ENCODE results near the gene PKHD1.

Gene PKHD1

DNA sequence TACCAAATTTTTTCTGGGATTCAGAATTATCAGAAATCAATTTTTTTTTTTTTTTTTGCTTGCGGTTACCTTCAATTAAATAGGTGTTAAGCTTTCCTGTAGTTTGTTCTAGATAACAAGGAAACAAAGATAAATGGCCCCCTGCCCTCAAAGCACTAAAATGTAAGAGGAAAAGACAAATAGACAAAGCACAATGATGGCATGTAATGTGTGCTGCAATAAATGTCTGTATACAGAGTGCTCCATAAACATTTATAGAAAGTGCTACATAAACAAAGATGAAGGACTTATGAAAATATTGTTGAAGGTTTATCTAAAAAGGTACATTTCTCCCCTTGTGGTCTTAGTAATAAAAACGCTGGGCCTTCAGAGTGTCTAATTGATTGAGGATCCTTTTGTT lies 384.6 kb downstream of the PKHD1 start:
- DNase-seq (ENCODE audit: low read depth), result no peak

DNA sequence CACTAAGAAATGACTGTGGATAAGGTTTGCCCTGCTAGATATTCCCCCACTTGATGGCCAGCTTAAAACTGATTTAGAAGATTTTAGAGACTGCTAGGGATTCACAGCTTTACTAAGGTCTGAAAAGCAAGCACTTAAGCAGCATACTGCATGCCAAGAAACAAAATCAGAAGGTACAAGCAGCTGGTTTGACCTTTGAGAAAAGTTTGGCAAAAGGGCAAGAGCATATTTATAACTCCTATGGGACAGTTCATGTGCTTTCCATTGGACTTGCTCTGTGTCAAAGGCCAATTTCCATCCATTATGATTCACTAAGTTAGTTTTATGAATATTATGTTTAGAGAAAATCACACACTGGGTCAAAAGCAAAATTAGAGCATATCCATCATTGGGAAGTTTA lies 402.8 kb downstream of the PKHD1 start:
- DNase-seq (ENCODE audit: low read depth), result no peak

DNA sequence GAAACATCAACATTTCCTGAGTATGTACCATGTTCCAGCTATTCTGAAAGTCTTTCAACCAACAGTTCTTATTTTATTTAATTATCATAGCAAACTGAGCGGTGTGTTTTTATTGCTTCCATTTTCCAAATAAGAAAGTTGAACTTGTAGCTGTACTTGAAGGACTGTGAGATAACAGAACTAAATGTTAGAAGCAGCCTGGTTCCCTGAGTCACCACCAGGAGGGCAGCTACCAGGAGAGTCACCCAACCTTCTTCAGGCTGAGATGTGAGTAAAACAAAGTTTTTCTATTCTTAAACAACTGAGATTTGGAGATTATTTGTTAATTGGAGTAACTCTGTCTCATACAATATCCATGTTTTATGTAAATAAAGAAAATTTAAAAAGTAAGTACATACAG lies 403.4 kb downstream of the PKHD1 start:
- DNase-seq (ENCODE audit: low read depth), result no peak

DNA sequence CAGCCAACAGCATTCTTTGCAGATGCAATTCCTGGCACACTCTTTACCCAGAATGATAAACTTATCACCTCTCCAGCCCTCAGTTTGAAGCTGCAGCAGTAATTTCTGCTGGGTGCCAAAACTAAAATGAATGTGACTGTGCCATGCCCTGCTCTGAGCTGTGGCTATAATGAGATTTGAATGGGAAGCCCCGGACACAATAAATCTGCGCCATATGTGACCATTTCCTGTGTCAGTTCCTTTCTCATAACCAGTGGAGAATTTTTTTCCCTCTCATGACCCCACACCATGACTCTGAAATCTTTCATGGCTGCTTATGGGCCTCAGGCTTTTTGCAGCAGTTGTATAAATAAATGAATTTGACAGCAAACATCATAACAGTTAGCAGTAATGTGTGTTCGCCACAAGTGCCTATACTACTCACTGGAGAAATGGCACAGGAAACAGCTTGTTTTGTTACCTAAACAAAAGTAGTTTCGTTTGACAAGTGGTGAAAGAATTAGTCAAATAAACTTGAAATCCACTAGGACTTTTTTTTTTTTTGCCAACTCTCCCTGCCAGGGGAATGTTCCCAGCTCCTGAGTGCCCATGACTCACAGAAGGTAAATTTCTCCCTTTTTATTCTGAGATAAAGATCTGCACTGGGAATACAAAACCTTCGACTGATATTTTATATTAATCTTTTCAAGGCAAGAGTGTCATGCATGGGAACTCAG lies 408.4 kb downstream of the PKHD1 start:
- no peak for DNase-seq (ENCODE audit: low read depth)

DNA sequence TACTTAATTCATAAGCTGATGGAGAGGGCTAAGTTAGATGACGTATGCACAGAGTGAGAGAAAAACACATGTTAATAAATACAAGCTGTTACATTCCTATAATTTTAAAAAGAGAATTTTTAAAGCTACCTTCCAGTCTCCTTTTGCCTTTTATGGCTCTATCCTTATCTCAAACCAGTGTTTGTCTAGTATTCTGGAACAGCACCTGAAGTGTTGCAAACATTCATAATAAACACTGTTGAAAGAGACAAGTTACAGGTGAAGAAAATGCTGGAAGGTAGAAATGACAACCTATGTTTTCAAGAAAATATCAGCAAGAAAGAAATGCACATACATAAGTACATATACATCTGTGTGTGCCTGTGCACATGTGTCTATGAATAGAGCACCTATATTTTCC lies 409.1 kb downstream of the PKHD1 start:
- DNase-seq (ENCODE audit: low read depth), result no peak

DNA sequence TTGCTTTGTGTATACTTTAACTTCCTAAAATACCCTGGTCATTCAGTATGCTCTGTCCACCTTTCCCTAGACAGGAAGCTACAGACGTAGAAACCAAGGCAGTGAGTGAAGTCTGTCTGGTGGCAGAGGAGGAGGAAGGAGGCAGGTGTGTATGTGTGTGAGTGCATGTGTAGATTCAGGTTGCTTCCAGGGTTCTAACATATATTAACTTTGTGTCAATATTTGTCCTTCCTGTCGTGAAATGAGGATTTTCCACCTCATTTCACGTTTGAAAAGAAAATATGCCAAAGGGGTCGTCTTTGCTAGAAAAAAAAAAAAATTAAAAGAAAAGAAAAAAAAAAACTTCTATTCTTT lies 411.5 kb downstream of the PKHD1 start:
- no peak for DNase-seq (ENCODE audit: low read depth)

DNA sequence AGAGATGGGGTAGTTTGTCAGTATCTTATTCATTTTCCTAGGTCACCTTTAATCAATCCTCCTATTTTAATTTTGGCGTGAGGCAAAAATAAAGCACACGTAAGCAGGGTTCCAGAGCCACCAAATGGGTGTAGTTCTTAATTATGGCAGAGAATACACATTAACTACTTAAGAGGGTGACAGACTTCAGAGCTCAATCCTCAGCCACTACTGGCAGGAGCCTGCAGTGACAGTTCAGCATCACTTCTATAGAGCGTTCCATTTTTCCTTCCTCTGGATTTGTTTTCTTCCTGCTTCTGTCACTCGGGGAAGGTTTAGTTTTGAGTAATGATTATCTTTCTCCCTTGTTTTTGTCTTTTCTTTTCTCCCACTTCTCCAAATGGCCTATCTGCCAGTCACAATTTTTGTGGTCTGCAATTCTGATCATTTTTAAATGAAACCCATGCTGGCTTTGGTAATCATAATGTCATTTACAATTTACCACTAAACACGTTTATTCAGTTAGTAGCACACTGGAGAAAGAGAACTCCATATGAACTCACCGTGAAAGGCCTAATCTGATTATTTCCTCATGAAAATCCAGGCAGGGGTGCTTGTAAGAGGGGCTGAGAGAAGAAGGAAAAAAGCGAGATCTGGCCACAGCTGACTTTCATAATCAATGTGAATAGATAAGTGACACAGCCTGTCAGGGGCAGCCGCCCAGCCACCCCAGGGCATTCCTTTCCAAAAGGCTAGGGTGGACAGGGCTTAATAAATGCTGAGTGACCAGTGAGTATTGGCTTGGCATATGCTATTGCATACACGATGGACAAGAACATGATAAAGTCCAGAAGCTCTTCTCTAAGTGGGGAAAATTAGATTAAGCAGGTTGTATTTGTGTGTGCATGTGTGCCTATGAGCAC lies 412.1 kb downstream of the PKHD1 start:
- no peak for DNase-seq (ENCODE audit: low read depth)

DNA sequence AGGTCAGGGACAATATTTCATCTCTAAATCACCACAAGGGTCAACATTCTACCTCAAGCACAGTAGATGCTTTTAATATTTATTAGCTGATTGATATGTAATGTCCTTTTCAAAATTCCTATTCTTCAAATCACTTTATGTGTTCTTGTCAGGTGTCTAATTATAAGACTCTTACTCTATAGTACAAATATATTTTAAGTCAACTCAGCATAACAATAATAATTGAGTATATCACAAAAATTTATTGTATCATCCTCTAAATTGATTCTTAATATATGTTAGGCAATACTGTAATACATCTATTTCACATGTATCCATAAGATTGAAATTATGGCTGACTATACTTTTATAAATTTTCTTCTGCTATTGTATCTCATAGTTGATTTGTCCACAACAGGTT lies 423.9 kb downstream of the PKHD1 start:
- no peak for DNase-seq (ENCODE audit: low read depth)

DNA sequence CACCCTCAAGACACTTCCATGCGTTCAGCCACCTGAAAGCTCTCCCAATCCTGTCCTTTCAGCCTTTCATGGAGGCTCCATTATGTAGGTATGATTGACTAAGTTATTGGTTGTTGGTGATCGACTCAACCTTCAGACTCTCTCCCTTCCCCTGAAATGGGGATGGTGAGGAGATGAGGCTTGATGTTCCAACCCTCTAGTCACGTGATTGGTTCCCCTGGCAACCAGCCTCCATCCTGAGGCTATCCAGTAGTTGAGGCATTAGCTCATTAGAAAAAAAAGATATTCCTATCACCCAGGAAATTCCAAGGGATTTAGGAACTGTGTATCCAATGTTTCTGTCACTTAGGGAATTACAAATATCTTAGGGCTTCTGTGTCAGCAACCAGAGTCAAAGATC lies 426.6 kb downstream of the PKHD1 start:
- DNase-seq (ENCODE audit: low read depth), result no peak

DNA sequence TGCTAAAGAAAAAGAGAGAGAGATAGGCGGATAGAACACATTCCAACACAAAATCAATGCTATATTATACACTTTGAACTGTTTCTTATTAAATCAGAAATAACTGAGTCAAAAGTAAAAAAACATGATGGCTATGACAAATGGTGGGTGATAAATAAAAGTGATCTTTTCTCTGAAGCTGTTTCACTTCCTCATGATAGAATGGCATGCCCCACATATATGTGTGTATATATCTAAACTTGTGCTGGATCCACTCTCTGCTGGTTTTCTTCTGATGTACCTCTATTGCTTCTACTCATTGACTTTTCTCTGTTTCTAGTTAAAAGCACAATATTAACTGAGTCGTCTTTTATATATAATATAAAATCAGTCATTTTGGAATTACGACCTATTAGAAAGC lies 429.9 kb downstream of the PKHD1 start:
- DNase-seq (ENCODE audit: low read depth), result no peak

DNA sequence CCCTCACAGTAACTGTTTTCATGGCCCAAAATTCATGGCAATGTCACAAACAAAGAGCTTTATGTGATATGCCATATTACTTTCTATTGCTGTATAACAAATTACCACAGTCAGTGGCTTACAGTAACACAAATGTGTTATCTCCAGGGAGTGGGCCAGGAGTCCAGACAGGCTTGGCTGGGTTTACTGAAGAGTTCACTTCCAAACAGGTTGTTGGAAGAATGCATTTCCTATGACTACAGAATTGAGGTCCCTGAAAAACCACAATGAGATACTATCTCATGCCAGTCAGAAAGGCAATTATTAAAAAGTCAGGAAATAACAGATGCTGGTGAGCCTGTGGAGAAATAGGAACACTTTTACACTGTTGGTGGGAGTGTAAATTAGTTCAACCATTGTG lies 431.9 kb downstream of the PKHD1 start:
- DNase-seq (ENCODE audit: low read depth), result no peak

DNA sequence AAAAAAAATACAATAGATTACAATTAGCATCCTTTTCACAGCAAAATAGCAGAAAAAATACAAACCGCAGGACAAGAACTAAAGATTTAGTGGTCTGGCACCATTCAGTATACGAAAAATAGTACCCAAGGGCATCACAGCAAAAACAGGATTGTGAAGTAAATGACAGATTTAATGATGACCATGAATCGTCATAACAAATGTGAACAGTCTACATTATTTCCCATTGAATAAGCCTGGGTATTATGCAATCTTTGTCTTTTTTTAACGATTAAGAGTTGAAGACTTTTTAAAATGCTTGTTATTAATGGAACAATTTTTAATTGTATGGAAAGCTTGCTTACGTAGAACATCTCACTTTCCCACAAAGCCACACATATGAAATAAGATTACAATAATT lies 432.8 kb downstream of the PKHD1 start:
- no peak for DNase-seq (ENCODE audit: low read depth)

DNA sequence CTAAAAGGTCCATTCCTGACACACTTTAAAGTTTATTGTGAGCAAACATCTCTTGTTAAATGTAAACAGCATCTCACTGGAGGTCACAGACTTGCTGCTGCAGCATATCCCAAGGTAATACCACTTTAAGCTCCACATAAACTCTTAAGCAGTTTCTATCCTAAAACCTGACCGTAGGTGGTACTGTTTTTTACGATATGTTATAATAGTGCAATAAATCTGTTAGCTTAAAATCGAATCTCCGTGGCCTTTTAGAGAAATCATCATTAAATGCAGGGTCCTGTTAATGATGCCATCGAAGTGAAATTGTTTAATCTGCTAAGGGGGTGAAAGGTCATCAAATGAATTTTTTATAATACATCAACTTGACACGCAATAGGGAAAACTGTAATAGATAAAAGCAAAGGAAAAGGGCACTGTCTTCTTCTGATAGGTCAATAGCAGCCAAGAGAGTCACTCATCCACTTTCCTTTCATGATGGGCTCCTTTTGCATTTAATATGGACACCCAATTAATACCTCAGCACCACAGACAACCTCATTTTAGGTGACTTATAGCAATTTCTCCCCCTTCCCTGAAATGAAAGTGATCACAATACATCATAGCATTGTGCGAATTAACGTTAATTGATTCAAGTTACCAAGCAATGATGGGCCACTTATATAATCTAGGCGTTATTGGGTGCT lies 436.1 kb downstream of the PKHD1 start:
- DNase-seq (ENCODE audit: low read depth), result no peak

DNA sequence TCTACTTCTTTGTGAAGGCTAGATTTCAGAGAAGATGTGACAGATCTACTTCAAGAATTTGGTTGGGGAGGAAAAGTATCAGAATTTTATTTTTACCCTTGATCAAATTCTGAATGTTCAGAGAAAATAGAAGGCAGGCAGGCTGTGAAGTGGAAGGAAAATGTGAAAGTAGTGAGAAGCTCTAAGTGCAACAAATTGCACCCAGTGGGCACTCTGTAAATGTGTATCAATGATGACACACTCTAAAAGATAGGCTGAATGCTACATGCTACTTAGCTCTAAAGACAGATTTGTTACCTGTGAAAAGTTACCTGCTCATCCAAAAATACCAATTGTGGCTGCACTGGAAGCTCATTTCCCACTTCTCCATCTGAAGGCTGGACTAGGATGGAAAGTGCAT lies 438.6 kb downstream of the PKHD1 start:
- DNase-seq (ENCODE audit: low read depth), result no peak

DNA sequence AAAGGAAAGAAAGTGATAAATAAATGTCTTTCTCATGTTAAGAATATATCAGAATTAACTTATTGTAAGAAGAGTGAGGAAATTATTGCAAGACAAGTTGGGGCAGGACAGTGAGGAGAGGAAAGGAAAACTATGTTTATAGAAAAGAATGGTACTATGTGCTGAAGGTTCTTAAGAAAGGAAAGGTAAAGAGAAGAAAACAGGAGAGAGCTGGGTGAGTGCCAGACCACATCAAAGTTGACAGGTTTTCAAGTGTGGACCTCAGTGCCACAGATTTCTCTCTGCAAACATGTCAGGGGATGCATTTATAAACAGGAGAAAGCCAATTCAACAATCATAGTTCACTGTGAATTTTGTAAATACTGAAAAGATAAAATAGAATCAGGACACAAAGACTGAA lies 439.2 kb downstream of the PKHD1 start:
- no peak for DNase-seq (ENCODE audit: low read depth)

DNA sequence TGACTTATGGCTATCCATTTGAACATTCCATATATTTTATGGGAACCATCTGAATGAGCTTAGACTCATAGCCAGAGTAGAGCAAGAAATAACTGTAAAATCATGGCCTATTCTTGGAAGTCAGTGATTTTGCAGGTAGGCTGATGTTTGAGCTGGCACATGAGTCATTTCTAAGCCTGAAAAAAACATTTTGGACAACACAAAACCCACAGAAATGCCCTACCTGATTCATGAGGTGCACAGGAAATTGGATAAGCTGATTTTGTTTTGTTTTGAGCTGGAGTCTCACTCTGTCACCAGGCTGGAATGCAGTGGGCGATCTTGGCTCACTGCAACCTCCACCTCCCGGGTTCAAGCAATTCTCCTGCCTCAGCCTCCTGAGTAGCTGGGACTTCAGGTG lies 443.0 kb downstream of the PKHD1 start:
- DNase-seq (ENCODE audit: low read depth), result no peak

DNA sequence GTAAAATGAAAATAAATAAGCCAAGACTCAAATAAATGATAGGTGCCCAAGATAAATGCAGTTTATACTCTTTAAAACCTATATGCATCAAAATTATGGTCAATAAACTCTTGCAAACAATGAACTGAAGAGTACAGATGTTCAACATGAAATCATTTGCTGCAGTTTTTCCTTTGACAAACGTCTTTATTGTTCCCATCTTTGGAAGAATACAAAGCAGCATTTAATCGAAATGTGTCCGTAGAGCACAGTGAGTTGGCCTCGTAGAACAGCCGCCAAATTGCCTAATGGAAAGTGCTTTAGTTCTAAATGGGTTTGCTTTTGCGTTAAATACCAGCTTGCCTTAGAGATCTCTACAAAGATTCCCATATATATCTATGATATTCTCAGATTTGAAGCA lies 447.4 kb downstream of the PKHD1 start:
- DNase-seq (ENCODE audit: low read depth), result no peak

DNA sequence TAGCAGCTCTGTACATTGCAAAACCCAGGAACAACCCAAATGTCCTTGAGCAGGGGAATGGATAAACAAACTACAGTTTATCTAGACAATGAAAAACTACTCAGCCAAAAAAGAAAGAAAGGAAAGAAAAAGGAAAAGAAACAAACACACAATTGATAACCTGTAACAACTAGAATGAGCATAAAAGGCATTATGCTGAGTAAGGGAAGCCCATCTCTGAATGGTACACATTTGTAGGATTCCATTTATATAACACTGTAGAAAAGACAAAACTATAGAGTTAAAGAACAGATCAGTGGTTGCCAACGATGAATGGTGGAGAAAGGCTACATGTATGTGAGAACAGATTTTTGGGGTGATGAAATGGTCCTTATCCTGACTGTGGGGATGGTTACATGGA lies 454.0 kb downstream of the PKHD1 start:
- no peak for DNase-seq (ENCODE audit: low read depth)

DNA sequence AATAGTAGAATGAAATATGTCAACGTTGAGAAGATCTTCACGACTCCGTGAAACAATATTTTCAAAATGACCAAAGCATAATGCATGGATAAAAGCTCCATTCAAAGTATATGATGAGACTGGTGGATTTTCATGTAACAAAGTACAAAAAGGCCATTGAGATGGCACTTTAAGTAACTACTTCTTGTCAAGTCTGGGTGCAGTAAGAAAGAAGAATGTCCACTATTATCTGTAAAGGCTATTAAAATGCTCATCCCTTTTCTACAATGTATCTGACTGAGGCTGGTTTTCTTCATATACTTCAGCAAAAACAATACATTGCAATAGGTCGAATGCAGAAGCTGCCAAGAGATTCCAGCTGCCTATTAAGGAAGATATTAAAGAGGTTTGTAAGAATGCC lies 457.4 kb downstream of the PKHD1 start:
- no peak for DNase-seq (ENCODE audit: low read depth)

DNA sequence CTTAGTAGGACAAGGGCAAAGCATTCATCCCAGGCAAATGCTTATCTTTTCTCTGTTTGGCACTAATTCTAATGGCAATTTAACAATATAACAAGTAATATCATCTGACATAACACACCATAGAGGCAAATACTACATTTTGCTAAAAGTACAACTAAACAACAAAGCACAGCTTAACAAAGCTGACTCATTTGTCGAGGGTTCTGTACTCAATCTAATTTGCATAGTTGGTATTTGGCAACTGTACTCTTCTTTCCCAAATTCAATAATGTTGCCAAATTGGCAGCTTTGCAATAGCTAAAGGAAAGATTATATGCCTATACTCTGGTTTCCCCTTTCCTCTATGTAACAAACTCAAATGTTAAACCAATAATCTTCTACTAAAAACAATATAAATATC lies 461.0 kb downstream of the PKHD1 start:
- DNase-seq (ENCODE audit: low read depth), result no peak

DNA sequence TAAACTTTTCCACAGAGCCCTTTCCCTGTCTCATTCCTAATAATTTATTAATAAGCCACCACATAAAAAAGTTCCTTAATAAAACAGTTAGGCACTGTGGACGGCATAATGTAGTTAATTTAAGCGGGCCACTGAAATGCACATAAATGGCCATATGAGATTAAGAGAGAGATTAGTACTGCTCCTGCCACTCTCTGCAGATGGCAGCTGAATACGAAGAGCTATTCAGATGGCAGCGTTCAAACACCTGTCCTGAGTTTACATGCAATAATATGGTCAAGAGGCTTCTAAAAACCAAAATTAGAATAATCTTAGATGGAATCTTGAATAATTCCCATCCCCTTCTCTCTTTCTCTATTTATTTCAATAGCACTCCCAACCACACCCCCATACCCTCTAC lies 461.8 kb downstream of the PKHD1 start:
- no peak for DNase-seq (ENCODE audit: low read depth)

DNA sequence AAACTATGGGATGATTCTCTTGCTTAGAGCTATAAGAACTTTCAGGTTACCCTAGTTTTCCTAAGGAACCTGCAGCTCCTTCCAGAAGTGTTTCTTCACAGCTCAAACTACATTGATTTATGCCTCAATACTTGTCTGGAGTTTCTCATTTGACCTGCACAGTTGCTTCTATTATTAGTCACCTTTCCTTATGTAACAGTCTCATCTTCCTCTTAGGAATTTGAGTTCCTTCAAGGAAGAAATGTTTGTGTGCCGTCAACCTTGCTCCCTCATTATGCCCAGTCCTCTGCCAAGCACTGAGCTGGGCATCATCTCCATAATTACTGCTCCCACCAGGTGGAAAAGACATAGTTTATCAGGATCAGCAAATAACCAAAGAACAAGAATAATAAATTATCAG lies 466.4 kb downstream of the PKHD1 start:
- no peak for DNase-seq (ENCODE audit: low read depth)
